ENCODE data around the gene RAB4A.

DNA sequence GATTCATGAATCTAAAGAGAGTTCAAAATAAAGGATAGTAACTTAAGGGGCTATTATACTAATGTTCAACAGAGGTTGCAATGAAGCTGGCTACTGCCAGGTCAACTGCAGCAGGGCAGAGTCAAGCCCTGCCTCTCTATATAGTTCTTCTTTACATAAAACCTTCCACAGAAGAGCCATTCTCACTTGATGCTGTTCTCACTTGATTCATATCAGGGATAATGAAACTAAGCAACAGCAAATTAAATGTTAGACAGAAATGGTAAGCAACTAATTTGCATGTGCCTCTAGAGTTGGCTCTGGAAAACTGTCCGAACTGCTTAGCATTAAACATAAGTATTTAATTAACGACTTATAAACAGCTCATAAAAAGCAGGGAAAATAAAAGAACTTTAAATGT lies 54.5 kb downstream of the RAB4A start:
- TF ChIP-seq POLR2AphosphoS5 (IDR thresholded peaks at IDR 0.05; ENCODE audit: low read depth) = no peak
- TF ChIP-seq, protein P1, sequence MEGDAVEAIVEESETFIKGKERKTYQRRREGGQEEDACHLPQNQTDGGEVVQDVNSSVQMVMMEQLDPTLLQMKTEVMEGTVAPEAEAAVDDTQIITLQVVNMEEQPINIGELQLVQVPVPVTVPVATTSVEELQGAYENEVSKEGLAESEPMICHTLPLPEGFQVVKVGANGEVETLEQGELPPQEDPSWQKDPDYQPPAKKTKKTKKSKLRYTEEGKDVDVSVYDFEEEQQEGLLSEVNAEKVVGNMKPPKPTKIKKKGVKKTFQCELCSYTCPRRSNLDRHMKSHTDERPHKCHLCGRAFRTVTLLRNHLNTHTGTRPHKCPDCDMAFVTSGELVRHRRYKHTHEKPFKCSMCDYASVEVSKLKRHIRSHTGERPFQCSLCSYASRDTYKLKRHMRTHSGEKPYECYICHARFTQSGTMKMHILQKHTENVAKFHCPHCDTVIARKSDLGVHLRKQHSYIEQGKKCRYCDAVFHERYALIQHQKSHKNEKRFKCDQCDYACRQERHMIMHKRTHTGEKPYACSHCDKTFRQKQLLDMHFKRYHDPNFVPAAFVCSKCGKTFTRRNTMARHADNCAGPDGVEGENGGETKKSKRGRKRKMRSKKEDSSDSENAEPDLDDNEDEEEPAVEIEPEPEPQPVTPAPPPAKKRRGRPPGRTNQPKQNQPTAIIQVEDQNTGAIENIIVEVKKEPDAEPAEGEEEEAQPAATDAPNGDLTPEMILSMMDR (IDR thresholded peaks at IDR 0.05; ENCODE audit: insufficient read depth, low read length) = no peak
